Neural progenitor cell (in vitro differentiated cells): ENCODE data around the gene ZNF710. TPM values are rescaled to one million over a fixed set of nuclear protein-coding genes. Genes with fewer than 3 reads are reported as not detected.

Source experiments
- DNase-seq: peaks from one replicate; pipeline ENCODE4 v3.0.0-alpha.2; 2016; ENCODE audit warnings: low spot score
- H2AFZ ChIP-seq: fragments of 200-600 bp; sonication (generic); replicated peaks from 2 replicates; pipeline ENCODE4 v1.6.1; 2016; ENCODE audit warnings: antibody characterized with exemption
- H3F3A ChIP-seq: fragments of 200-600 bp; sonication (generic); 2 replicates; pipeline ENCODE4 v1.6.1; 2016; ENCODE audit warnings: antibody characterized with exemption, low read depth
- H3K27ac ChIP-seq: fragments of 200-600 bp; sonication (generic); 2 replicates; pipeline ENCODE4 v1.5.1; 2016; ENCODE audit warnings: mild to moderate bottlenecking
- H3K27me3 ChIP-seq: fragments of 200-600 bp; sonication (generic); 2 replicates; pipeline ENCODE4 v1.6.1; 2016; ENCODE audit warnings: mild to moderate bottlenecking, moderate library complexity
- H3K36me3 ChIP-seq: fragments of 200-600 bp; sonication (generic); 2 replicates; pipeline ENCODE4 v1.5.1; 2016
- H3K4me1 ChIP-seq: fragments of 200-600 bp; sonication (generic); 2 replicates; pipeline ENCODE4 v1.6.1; 2016; ENCODE audit warnings: mixed run types
- H3K4me2 ChIP-seq: fragments of 200-600 bp; sonication (generic); 2 replicates; pipeline ENCODE4 v1.6.1; 2016
- H3K4me3 ChIP-seq: fragments of 200-600 bp; sonication (generic); 2 replicates; pipeline ENCODE4 v1.5.1; 2016
- H3K79me2 ChIP-seq: fragments of 200-600 bp; sonication (generic); 2 replicates; pipeline ENCODE4 v1.6.1; 2016; ENCODE audit warnings: low read depth
- H3K9ac ChIP-seq: fragments of 200-600 bp; sonication (generic); 2 replicates; pipeline ENCODE4 v1.6.1; 2016
- H3K9me3 ChIP-seq: fragments of 200-600 bp; sonication (generic); 2 replicates; pipeline ENCODE4 v1.5.1; 2016; ENCODE audit warnings: low read depth
- H4K20me1 ChIP-seq: fragments of 200-600 bp; sonication (generic); 2 replicates; pipeline ENCODE4 v1.6.1; 2016; ENCODE audit warnings: low read depth
- H3K27ac Mint-ChIP-seq: 3 replicates; pipeline ENCODE4 v1.8.0; 2021; ENCODE audit warnings: mixed read lengths
- H3K27me3 Mint-ChIP-seq: 2 replicates; pipeline ENCODE4 v1.8.0; 2022; ENCODE audit warnings: low read depth, mild to moderate bottlenecking, inconsistent platforms, moderate library complexity, mixed read lengths; ENCODE audit not compliant: insufficient read depth
- H3K36me3 Mint-ChIP-seq: 3 replicates; pipeline ENCODE4 v1.8.0; 2021; ENCODE audit warnings: mixed read lengths
- H3K4me1 Mint-ChIP-seq: 3 replicates; pipeline ENCODE4 v1.8.0; 2021; ENCODE audit warnings: mixed read lengths
- H3K4me3 Mint-ChIP-seq: 3 replicates; pipeline ENCODE4 v1.8.0; 2021; ENCODE audit warnings: mild to moderate bottlenecking, moderate library complexity, mixed read lengths
- H3K9me3 Mint-ChIP-seq: 3 replicates; pipeline ENCODE4 v1.8.0; 2020; ENCODE audit warnings: mixed read lengths
- EZH2 ChIP-seq: fragments of 200-600 bp; sonication (generic); IDR thresholded peaks from 2 replicates; pipeline ENCODE4 v1.6.1; 2017; ENCODE audit warnings: antibody characterized with exemption, mild to moderate bottlenecking, moderate library complexity
- EZH2phosphoT487 ChIP-seq: fragments of 200-600 bp; sonication (generic); IDR thresholded peaks from 2 replicates; pipeline ENCODE4 v1.6.1; 2017; ENCODE audit warnings: antibody characterized with exemption
- total RNA-seq: library from RNA; depleted of rRNA; stranded (reverse); fragments of >200 nt; gene quantifications from 2 replicates; pipeline ENCODE4 v1.2.3, GENCODE V29; 2015; ENCODE audit warnings: low replicate concordance
- TF ChIP-seq, protein P1 (sequence below): fragments of 200-600 bp; sonication (generic); IDR thresholded peaks from 2 replicates; pipeline ENCODE4 v1.5.1; 2017; ENCODE audit warnings: antibody characterized with exemption, mild to moderate bottlenecking

The ZNF710 gene
- total RNA-seq, 1 donor from 2014 or later = 14.9 TPM

- H3K27me3 ChIP-seq = no peaks in the 10 kb centered on the region
- peaks cover 100% of the 10 kb centered on the region for H3K79me2 ChIP-seq
- Mint-ChIP-seq H3K27me3 (peaks cover 8% of the 10 kb centered on the region), H3K9me3 (peaks cover 29% of the 10 kb centered on the region), H3K36me3 (peaks cover 33% of the 10 kb centered on the region), H3K4me1 (peaks cover 15% of the 10 kb centered on the region), H3K4me3 (no peak overlapping the region), H3K27ac (no peak overlapping the region)
- H3K4me3 ChIP-seq = no peak overlapping the region
- H4K20me1 ChIP-seq = peaks cover 56% of the 10 kb centered on the region
- H3F3A ChIP-seq = peaks cover 7% of the 10 kb centered on the region
- no peak overlapping the region for H3K27ac ChIP-seq
- H3K4me1 ChIP-seq = peaks cover 10% of the 10 kb centered on the region
- TF ChIP-seq, protein P1, sequence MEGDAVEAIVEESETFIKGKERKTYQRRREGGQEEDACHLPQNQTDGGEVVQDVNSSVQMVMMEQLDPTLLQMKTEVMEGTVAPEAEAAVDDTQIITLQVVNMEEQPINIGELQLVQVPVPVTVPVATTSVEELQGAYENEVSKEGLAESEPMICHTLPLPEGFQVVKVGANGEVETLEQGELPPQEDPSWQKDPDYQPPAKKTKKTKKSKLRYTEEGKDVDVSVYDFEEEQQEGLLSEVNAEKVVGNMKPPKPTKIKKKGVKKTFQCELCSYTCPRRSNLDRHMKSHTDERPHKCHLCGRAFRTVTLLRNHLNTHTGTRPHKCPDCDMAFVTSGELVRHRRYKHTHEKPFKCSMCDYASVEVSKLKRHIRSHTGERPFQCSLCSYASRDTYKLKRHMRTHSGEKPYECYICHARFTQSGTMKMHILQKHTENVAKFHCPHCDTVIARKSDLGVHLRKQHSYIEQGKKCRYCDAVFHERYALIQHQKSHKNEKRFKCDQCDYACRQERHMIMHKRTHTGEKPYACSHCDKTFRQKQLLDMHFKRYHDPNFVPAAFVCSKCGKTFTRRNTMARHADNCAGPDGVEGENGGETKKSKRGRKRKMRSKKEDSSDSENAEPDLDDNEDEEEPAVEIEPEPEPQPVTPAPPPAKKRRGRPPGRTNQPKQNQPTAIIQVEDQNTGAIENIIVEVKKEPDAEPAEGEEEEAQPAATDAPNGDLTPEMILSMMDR = no peak
- TF ChIP-seq EZH2phosphoT487 (no peak), EZH2 (no peak)
- H3K4me2 ChIP-seq = no peak overlapping the region
- peaks cover 9% of the 10 kb centered on the region for H3K9me3 ChIP-seq
- no peak overlapping the region for H3K9ac ChIP-seq
- no peak overlapping the region for H2AFZ ChIP-seq
- no peaks in the 10 kb centered on the region for H3K36me3 ChIP-seq
- DNase-seq = no peak
Measured at GRCh38 chr15:90013503-90013937, 12.4 kb downstream of the ZNF710 start.

DNA sequence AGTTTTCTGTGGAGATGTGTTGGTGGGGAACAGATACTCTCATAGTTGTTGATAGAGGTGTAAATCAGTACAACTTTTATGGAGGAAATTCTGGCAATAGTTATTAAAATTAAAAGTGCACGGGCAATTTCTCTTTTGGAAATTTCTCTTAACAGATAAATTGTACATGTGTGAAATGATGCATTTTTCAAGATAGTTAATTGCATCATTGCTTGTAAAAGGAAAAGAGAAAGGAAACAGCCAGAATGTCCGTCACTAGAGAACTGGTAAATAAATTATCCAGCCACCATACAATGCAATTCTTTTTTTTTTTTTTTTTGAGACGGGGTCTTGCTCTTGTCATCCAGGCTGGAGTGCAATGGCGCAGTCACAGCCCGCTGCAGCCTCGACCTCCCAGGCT, 14.2 kb downstream of the ZNF710 start:
- peaks cover 21% of the 10 kb centered on the region for H3K36me3 Mint-ChIP-seq
- no peaks in the 10 kb centered on the region for H3K36me3 ChIP-seq
- H3K27me3 Mint-ChIP-seq = peaks cover 8% of the 10 kb centered on the region
- H3K9me3 ChIP-seq = peaks cover 9% of the 10 kb centered on the region
- H3F3A ChIP-seq = peaks cover 7% of the 10 kb centered on the region
- peaks cover 99% of the 10 kb centered on the region for H3K79me2 ChIP-seq
- peaks cover 73% of the 10 kb centered on the region for H4K20me1 ChIP-seq
- no peak overlapping the region for H3K4me3 ChIP-seq
- H3K4me3 Mint-ChIP-seq = no peak overlapping the region
- no peak for DNase-seq
- no peak overlapping the region for H2AFZ ChIP-seq
- H3K9me3 Mint-ChIP-seq = peaks cover 29% of the 10 kb centered on the region
- peaks cover 24% of the 10 kb centered on the region for H3K4me1 Mint-ChIP-seq
- peaks cover 26% of the 10 kb centered on the region for H3K4me1 ChIP-seq
- no peaks in the 10 kb centered on the region for H3K27me3 ChIP-seq
- H3K27ac ChIP-seq = no peak overlapping the region
- H3K9ac ChIP-seq = no peak overlapping the region
- no peak overlapping the region for H3K4me2 ChIP-seq
- no peak overlapping the region for H3K27ac Mint-ChIP-seq
- TF ChIP-seq EZH2phosphoT487 = no peak
- TF ChIP-seq, protein P1 = no peak

DNA sequence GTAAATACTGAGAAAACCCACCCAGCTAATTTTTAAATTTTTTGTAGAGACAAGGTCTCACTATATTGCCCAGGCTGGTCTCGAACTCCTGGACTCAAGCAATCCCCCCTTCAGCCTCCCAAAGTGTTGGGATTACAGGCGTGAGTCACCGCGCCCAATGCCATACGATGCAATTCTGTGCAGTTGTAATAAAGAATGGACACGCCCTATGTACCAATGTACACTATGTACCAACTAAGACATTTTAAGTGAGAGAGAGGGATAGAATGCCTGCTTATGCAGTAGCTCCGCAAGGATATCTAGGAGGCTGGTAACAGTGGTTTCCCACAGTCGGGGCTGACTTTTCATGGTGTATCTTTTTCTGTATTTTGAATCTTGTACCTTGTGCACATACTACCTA, 14.6 kb downstream of the ZNF710 start:
- peaks cover 7% of the 10 kb centered on the region for H3F3A ChIP-seq
- Mint-ChIP-seq H3K4me1 (peaks cover 28% of the 10 kb centered on the region), H3K9me3 (peaks cover 25% of the 10 kb centered on the region), H3K27ac (no peak overlapping the region), H3K27me3 (peaks cover 8% of the 10 kb centered on the region), H3K36me3 (peaks cover 18% of the 10 kb centered on the region), H3K4me3 (no peak overlapping the region)
- no peak for DNase-seq
- peaks cover 26% of the 10 kb centered on the region for H3K4me1 ChIP-seq
- no peak overlapping the region for H2AFZ ChIP-seq
- no peaks in the 10 kb centered on the region for H3K36me3 ChIP-seq
- H3K4me3 ChIP-seq = no peak overlapping the region
- no peak overlapping the region for H3K9ac ChIP-seq
- peaks cover 78% of the 10 kb centered on the region for H4K20me1 ChIP-seq
- H3K4me2 ChIP-seq = no peak overlapping the region
- H3K9me3 ChIP-seq = peaks cover 9% of the 10 kb centered on the region
- no peak overlapping the region for H3K27ac ChIP-seq
- TF ChIP-seq, protein P1 = no peak
- no peak for TF ChIP-seq EZH2phosphoT487
- H3K27me3 ChIP-seq = no peaks in the 10 kb centered on the region
- peaks cover 99% of the 10 kb centered on the region for H3K79me2 ChIP-seq
